Fibroblast of skin of left biceps (primary cell): ENCODE measurements around the gene SUPT4H1.

Experiments used
- DNase-seq, 2 experiments: peaks; one replicate each; pipeline ENCODE4 v3.0.0-alpha.2; 2013; ENCODE audit warnings: low read depth in 2 of 2

Gene SUPT4H1

DNA sequence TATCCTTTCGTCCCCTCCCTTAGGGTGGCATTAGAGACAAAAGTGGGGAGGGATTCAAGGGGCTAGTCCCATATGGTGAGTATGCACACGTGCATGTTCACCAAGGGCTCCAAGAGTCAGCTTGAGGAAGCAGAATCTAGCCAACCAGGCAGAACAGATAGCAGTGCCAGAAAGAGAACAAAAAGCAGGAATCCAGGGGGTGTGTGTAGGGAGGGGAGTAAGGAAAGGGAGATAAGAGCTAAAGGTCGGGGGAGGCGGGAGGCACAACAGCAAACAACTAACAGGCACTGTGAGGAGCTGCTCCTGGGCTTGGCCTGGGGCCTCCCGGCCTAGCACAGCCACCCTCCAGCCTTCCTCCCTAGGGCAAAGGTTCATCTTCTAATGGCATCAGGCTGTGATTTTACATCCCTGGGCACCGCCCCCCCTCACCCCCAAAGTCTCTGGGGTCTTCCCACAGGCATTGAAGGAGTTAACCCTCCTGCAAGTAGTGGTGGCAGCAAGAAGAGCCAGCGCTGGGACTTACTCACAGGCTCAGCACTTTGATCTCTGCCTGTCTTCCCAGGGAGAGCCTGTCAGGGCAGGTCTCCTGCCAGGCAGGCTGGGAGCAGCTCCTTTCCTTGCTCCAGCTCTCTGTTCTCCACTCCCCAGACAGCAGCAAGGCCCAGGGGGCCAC lies 12.4 kb upstream of the SUPT4H1 start:
- no peak for DNase-seq

DNA sequence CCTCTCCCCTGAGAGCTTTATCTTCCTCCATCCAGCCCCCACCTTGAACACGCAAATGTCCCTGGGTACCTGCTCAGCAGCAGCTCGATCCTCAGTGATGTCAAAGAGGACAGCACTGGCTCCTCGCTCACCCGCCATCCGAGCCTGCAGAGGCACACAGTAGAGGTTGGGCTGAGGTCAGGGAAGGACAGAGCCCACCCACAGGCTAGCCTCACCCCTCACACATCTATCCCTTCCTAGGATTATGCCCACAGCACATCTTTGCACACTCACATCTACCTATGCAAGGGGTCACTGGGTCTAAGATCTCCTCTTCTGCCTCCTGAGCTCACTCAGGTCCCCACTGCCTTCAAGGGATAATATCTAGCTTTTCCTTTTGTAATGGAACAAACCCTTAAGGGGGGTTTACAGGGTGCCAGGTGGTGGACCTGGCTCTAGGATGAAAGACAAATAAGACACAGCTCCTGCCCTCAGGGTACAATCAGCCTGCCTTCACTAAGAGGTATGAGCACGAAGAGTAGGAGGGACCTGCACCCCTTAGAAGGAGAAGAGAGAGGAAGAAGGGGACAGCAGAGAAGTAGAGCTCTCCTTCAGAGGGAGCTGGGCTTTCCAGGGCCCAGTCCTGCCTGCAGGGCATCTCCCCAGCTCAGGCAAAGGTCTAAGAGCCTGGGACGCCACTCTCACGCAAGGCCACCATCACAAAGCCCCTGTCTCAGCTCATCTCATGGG lies 11.6 kb upstream of the SUPT4H1 start:
- no peak for DNase-seq

- DNase-seq: no peak
Measured at GRCh38 chr17:58362368-58363014, 10.5 kb upstream of the SUPT4H1 start.

DNA sequence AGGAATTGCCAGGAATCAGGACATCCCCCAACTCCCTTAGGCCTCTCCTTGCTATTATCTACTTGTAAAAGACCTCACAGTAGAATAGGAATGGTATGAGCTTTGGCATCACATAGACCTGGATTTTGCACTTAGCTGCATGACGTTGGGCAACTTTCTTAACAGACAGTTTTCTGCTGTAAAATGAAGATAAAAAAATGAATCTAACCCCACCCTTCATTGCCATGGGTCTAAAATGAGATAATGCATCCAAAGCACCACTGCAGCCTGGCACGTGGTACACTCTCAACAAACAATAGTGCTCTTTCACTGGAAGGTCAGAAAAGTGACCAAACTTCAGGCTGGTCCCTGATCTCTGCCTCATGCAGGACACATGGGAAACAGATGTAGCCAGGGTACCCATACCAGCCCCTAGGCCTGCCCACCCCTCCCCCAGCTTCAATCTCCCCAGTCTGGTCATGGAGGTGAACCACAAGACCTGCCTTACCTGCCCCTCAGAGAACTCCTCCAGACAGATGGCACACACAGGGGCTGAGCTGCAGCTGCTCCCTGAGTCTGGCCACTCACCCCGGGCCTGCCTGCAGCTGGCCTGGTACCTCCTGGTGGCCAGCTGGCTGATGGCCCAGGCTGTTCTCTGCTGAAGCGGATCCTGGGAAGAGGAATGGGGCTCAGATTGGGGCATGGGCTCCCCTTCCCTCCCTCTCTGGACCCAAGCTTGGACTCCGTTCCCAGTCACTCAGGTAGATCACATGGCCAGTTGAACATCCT lies 8.5 kb upstream of the SUPT4H1 start:
- DNase-seq: no peak

GRCh38 chr17:58358408-58359172 lies 6.6 kb upstream of the SUPT4H1 start:
- DNase-seq: no peak

DNA sequence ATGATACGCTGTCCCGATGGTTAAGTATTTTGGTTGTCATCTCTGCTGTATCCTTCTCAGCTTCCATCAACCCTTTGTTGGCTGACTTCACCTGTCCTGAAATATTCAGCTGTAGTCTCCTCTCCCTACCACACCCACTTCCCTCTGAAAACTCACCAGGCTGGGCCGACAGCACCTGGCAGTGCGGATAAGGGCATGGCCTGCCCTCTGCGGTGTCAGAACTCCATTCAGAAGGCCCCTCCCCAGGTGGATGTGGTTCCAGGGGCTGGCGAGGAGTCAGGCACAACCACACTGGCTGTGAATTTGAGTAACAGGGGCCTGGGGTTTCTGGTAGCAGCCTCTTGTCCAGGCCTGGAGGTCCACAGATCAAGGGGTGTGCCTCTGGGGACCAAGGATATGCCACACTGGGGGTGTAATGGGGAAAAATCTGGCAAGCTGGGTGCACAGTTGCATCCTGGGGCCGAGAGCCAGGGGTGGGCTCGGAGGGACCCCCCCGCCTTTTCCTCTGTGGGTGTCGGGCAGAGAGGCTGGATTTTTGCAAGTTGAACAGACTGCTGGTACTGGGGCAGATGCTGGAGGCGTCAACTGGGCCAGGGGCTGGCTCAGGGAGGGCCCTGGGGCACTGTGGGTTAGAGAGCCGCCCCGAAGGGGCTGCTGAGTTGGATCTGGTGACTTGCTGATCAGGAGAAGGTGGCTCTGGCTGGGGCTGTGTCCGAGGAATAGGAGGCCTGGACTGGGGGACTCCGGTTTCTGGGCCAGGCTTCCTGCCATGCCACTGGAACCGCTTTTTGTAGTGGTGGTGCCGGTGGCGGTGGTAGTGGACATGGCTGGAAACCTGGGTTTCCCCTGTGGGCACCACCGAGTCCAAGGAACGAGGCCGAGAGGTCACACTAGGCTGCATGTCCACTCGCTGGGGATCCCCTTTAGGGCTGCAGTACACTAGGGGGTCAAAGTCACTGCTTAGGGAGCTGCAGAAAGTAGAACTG lies 5.6 kb upstream of the SUPT4H1 start:
- DNase-seq: no peak

DNA sequence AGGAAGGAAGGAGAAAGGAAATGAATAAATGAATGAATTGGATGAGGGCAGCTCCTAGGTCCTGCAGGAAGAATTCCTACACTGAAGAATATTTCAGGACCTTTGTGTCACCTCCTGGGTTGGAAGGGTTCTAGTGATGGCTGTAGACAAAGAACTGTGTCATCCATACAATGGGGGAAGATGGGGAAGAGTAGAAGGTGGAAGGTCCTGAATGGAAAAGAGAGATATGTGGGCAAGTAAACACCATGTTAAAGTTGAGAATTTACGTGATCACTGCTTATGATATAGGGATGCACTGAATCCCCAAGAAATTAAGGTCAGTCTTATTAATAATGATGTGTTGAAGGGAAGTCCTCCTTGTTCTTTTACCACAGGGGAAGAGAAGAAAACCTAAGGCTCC lies 4.2 kb upstream of the SUPT4H1 start:
- DNase-seq: no peak

GRCh38 chr17:58354541-58355216 lies 2.7 kb upstream of the SUPT4H1 start:
- no peak for DNase-seq

DNA sequence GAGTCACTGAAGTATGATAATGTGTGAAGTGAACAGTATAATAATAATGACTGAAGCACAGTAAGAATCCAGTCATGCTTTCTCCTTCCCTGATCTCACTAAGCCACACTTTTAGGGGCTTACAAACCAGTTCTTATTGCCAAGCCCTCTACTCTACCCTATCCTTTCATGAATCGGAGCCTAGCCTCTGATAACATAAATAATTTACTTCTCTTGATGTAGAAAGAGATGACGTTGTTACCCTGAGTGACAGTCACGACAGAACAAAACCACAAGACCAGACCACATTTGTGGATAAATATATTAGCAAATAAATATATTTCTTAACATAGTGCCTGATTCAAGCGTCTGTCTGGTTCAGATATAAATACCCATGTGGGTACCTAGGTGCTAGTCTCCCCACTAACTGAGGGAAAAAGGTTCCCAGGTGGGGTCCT lies 1.4 kb upstream of the SUPT4H1 start:
- no peak for DNase-seq

DNA sequence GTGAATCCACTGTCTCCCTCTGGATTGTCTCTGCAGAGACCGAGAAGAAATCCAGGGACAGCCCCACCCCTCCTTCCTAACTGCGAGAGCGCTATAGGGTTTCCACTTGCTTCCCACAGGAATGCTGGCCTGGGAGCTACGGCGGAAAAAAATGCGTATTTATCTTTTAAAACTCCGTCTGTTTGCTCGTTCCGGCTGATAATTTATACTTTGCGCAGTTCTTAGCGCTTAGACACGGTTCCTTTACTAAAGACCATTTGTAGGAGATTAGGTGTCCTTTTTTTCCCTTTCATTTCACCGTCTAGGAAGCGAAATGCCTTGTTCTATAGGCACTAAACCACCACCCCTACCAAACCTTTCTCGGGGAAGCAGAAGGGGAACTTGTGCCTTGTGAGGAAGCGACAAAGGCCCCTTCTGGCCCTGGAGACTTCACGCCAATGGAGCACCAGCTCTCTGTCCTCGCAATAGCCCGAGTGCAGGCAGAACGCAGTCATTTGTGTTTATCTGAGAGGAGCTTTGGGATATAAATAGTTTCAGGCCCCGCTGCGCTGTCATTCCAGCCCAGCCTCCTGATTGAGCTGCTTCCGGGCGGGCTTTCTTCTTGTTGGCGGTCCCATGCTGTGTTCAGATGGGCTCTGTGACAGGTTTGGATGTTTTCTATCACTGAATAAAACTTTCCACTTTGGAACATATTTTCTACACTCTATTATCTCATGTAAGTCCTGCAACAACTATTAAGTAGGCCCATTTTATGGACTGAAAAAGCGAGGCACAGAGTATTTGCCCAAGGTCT lies 791 bp upstream of the SUPT4H1 start:
- DNase-seq: no peak

GRCh38 chr17:58351182-58351581 lies 819 bp downstream of the SUPT4H1 start:
- no peak for DNase-seq

GRCh38 chr17:58348038-58348437 lies 4.0 kb downstream of the SUPT4H1 start:
- no peak for DNase-seq

- DNase-seq: no peak
Measured at GRCh38 chr17:58345500-58345899, 6.5 kb downstream of the SUPT4H1 start.

GRCh38 chr17:58344791-58345157 lies 7.2 kb downstream of the SUPT4H1 start:
- DNase-seq: no peak

GRCh38 chr17:58344047-58344790 lies 7.8 kb downstream of the SUPT4H1 start:
- DNase-seq: no peak

- no peak for DNase-seq
Measured at GRCh38 chr17:58343131-58343530, 8.9 kb downstream of the SUPT4H1 start.

GRCh38 chr17:58341861-58342475 lies 10.0 kb downstream of the SUPT4H1 start:
- DNase-seq: no peak
